Embryonic facial prominence (tissue), 1 donor: ENCODE measurements around the gene ZNF2.
"Not testable (repeated sequence)": the region's sequence is repeated elsewhere in the genome, so short reads cannot be mapped to it uniquely, and the experiment has no call there.

ENCODE experiments used
- DNase-seq: peaks from one replicate; pipeline ENCODE4 v3.0.0-alpha.2; 2016; ENCODE audit errors: extremely low spot score

The ZNF2 gene

DNA sequence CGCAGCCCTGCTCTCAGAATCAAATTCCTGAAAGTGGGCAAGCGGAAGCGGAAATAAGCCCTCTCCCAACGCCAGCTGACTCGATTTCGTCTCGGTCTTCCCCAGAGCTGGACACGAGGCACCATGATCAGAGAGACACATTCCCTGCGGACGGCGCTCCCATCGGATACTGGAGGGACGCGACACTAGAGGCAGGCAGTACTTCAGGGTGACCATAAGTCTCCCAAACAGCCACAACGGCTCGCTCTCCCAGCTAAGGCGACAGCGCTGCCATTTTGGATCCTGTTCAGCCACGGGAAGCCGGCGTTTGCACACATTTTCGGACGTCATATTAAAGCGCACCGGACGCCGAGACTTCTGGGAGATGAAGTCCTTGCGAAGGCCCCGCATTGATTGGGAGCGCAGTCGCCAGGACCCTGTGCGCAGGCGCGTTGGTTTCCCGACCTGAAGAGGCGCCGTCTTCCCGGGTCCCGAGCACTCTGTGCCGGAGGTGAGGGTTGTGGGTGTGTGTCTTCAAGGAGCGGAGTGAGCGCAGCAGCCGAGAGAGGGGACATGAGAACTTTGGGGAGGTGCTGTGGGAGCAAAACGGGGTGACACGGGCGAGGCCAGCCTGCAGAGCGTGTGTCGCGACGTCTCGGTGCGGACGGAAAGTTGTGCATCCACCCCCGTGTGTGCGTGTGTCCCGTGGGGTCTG is at the start of gene ZNF2:
Gene ZNF2, plus strand, starts transcription at position 439 of the 694 bp plus-strand sequence. CDS start 10,418 bp downstream, outside the sequence.
- DNase-seq, result peak; percentile 96

DNA sequence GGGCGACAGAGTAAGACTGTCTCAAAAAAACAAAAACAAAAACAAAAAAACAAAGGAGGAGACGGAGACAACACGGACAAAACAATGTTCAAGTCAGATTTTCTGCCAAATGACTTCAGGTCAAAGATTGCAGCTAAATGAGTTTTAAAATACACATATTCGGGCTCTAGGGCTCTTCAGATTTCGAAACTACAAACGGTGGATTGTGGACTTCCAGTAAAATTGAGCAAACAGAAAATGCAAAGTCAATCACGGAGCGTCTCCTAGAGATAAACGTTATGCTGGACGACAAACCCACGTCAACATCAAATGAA is 44.6 kb upstream of the ZNF2 start:
- no peak for DNase-seq

DNA sequence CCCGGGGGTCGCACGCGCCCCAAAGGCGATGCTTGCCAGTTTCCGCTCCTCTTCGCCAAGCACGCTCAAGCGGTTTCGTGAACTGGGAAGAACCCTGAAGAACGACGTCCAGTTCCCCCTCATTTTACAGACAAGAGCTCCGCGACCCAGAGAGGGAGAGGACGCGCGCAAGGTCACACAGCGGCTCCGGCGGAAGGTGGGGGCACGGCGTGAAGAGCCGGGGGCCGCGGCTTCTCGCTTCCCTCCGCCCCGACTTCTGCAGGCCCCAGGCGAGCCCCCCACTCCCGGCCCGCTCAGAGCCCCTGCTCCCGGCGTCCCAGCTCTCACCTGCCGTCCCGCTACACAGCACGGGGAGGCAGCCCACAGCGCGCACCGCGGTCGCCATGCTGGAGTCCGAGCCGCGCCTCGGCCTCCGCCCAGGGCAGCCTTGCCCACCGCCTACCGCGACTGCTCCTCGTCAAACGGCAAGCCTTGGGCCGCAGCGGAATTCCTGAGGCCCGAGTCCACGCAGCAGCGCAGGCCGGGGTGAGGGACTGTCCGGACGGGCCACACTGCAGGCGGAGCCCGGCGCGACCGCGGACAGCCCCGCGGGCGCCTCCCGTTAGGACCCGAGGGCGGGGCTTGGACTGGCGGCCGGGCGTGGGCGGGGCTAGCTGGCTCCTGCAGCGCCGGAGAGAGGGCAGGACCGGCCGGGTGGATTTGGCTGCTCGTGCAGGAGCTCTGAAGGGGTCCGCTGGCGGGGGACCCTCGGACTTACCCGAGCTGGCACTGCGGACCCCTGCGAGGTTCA is 44.0 kb upstream of the ZNF2 start, which contains the start of gene MRPS5:
Gene MRPS5, minus strand, starts transcription at position 402 of the 790 bp plus-strand sequence. Its CDS starts 17 bp downstream, at position 385.
- peak; percentile 52 for DNase-seq

DNA sequence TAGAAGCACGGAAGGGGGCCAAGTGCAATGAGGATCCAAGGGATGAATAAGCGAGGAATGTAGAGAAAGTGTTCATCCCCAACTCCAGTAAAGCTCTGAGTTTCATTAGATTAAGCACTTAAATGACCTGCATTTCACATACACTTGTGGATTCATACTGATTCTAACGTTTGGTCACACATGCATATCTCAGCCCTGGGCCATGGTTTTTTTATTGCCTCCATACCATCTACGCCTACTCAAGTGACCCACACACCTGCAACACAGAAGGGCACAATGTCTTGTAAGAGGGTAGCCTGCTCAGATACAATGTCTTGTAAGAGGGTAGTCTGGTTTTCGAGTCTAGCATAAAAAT is 43.4 kb upstream of the ZNF2 start:
- no peak for DNase-seq

DNA sequence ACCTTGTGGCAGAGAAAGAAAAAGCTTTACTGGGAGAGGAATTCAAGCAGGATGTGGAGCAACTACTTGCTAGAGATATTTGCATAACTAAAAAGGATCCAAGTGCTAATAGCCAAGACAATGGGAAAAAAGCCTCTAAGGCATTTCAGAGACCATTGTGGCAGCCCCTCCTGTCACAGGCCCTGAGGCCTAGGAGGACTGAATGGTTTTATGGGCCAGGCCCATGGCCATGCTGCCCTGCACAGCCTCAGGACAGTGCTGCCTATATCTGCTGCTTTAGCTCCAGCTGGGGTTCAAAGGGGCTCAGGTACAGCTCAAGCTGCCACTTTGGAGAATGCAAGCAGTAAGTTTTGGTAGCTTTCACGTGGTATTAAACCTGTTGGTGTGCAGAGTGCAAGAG is 26.9 kb upstream of the ZNF2 start:
- DNase-seq, result no peak

DNA sequence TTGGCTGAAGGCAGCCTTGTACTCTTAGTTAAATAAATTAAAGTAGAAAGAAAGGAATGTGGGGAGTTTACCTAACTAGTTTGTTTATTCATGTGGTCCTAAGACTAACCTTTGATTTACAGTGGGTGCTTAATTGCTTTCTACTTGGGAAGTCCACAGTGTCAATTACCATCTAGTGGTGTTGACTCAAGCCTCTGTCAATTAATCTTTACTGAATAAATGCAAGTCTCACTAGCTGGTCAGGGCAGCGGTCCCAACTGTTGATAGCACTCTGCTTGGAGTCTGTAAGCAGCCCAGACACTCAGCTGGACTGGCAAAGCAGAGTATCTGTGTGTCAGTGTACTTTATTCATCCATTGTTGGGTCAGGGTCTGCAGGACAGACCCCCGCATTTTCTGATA is 21.8 kb upstream of the ZNF2 start:
- DNase-seq, result no peak

DNA sequence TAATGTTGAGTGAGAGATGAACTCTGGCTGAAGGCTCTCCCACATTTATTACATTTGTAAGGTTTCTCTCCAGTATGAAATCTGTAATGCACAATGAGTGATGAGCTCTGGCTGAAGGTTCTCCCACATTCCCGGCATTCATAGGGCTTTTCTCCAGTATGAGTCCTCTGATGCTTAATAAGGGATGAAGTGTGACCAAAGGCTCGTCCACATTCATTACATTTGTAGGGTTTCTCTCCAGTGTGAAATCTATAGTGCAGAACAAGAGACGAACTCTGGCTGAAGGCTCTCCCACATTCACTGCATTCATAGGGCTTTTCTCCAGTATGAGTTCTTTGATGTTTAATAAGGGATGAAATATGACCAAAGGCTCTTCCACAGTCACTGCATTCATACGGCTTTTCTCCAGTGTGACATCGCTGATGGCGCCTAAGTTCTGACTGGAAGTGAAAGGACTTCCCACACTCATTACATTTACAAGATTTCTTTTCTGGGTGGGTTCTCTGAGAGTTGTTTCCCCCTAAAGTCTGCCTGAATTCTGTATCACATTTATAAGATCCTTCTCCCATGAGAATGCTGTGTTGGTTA is 16.1 kb upstream of the ZNF2 start:
- DNase-seq, result no peak

DNA sequence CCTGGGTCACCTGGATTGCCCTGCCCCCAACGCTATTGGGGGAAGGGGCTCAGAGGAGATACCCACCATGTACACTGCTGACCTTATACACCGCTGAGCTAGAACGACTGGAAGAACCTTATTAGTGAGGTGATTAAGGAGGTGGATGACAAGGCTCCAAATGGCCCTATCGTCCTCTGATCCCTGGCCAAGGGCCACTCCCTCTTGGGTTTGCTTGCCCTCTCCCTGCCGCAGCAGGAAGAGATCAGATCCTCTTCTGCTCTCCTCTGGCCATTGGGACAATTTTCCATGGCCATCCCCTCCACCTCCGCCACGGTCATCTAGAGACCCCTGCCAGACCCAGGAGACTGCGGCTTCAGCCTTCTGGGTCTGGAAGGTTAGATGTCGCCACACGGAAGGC is 7.2 kb upstream of the ZNF2 start:
- no peak for DNase-seq

DNA sequence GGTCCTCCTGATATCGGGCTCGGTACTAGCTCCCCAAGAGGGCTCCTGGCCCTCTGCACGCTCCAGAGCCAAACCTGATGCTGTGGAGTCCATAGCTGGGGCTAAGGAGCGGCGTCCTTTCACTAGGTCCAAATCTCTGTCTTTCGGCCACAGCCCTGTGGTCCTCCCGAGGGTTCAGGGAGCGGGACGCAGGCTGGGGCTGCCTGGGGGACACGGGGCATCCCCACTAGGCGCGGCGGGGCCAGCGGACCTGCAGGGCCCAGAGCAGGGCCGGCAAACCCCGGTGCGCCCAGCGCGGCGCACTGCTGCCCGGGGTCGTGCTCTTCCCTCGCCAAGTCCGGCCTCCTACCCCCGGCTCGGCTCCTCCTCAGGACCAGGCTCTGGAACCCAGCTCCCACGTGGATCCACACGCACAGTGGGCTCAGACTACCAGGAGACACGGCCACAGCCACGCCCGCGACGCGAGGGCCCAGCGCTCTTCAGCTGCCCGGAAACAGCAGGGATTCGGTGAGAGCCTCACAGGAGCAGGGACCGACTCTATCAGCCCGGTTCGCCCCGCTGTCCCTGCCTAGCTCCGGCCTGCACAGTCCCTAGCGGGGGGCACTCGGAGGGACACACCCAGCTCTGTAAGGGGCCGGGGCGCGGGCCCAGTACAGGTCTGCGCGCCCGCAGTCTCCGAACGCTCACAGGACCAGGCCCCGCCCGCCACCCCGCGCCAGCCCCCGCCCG is 6.6 kb upstream of the ZNF2 start:
- no peak for DNase-seq

DNA sequence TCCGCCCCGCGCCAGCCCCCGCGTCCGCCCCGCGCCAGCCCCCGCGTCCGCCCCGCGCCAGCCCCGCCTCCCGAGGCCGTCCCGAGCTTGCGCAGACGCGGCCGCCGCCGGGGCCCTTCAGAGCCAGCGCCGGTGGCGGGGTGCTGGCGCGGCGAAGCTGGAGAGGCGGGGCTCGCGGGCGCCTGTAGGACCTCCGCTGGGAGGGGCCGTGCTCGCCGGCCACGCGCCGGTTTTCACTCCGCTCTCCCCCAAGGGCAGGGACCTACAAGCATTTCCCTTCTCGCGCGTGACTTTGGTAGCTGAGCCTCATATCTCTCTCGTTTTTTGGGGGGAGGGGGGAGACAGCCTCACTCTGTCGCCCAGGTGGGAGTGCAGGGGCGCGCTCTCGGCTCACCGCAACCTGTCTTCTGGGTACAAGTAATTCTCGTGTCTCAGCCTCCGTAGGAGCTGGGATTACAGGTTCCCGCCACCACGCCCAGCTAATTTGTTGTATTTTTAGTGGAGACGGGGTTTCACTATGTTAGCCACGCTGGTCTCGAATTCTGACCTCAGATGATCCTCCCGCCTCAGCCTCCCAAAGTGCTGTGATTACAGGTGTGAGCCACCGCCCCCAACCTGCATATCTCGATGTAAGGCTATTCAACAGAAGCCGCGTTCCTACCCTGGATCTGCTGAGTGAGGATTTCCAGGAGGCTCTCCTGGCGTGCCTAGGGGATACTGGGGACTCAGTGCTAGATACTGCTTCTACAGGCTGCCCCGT is 5.7 kb upstream of the ZNF2 start, which contains the start of gene ZNF514:
Gene ZNF514, minus strand, starts transcription at position 159 of the 760 bp plus-strand sequence. CDS start 6,595 bp downstream, outside the sequence.
- peak; percentile 27 for DNase-seq

DNA sequence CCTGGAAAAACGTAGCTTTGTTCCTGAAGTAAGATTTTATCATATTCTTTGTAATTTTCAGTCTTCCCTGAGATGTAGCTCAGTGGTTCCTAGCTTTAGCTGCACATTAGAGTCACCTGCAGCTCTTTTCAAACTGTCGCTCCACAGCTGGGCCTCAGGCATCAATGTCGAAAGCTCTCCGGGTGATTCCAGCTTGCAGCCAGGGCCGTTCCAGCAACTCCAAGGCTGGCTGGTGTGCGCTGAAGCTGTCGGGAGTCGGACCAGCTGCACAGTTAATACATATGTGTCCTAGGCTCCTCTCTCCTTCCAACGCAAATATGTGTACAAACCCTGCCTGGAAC is 609 bp upstream of the ZNF2 start:
- DNase-seq, result no peak

DNA sequence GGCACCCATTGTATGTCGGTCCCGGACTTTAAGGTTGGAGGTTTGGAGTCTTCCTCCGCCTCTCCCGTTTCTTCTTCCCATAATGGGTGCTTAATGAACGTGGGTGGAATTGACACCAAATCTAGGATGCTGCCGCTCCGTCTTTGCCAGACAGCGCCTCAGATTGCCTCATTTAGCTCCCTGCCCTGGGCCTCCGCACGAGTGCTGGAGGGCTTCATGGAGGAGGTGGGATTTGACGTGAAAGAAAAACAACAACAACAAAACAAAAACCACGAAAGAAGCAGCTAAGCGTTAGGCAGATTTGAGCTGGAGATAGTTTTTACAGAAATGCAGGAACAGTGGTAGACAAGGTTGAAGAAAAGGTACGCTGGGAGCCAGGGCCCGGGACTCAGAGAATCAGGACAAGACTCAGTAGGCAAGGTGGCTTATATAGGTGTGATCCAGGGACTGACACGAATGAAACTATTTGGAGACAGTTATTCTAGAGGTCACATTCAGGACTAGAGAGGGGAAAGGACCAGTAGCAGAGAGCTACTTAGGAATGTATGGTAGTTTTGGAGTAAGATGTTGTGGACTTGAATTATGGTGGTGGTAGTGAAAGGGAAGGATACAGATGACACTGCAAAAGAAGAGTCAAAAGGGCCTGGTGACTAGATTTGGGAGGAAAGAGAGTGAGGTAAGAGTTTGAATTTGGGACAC is 605 bp downstream of the ZNF2 start:
- no peak for DNase-seq

DNA sequence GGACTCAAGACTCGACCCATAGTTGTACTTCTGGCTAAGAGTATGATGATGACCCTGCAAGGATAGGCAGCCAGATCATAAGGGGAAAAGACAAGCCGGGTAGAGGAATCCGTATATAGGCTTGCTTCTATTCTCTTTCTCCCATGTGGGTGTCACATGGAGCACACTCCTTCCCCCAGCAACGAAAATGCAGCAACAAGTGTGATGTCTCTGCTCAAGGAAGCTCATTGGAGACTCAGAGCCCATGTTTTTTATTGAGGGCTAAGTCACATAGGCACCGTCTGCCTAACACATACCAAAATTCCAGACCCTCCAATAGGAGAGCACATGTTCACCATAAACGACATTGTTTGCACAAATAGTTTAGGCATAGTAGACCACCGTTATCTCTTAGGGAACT is 6.3 kb downstream of the ZNF2 start:
- DNase-seq, result no peak

DNA sequence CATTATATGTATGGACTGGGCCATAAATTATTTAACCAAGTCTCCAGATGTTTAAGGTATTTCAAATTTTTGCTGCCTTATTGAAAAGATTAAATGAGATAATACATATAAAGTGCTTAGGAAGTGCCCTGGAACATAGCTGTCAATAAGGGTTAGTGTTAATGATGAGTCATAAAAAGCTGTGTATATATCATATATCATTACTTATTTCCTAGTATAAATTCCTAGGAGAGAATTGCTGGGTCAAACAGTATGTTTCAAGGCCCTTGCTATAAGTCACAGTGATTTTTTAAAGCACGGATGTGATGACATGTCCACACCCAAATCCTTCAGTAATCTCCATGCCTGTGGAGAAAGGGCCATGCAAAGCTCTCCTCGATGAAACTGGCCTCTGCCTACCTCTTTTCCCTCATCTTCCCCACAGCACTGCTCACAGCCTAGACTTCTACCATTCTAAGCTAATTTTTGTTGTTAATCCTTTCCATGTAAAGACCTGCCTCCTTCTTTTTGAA is 8.5 kb downstream of the ZNF2 start:
- DNase-seq, result no peak

DNA sequence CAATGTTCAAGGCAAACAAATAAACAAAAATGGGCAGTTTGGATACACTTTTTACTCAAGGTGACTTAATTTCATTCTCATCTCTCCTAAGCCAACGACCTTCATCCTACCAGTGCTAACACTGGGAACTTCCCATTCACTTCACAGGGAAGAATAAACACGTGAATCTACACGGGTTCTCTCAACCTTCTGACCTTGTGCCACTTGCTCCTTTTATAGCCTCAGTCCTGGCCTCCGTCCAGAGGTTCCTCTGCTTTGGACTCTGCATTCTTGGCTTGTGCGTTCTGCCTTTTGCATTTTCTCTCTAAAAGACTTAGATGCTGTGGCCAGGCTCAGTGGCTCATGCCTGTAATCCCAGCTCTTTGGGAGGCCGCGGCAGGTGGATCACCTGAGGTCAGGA is 13.8 kb downstream of the ZNF2 start:
- DNase-seq, result no peak

DNA sequence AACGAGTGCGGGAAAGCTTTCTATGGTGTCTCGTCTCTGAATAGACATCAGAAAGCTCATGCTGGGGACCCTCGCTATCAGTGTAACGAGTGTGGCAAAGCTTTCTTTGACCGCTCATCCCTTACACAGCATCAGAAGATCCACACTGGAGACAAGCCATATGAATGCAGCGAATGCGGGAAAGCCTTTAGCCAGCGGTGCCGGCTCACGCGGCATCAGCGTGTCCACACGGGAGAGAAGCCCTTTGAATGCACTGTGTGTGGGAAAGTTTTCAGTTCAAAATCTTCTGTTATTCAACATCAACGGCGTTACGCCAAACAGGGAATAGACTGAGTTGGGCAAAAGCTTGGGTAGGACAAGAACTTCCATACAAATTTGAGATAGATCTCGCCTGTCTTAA is 16.2 kb downstream of the ZNF2 start:
- DNase-seq, result no peak

DNA sequence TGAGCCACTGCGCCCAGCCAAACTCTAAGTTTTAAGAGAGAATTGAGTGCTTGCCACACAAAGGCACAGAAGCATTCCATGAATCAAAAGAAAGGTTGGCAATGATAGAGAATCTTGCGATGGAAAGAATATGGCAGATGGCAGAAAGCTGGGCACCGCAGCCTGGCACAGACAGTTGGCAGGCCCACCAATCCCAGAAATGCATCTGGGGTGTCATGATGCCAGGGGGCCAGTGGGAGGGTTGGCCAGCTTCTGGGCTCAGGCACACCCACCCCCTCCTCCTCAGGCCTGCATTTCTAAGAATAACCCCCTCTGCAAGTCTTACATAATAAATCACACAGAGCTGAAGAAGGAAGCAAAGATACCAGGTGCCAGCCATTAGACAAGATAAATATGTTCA is 19.6 kb downstream of the ZNF2 start:
- DNase-seq, result no peak

DNA sequence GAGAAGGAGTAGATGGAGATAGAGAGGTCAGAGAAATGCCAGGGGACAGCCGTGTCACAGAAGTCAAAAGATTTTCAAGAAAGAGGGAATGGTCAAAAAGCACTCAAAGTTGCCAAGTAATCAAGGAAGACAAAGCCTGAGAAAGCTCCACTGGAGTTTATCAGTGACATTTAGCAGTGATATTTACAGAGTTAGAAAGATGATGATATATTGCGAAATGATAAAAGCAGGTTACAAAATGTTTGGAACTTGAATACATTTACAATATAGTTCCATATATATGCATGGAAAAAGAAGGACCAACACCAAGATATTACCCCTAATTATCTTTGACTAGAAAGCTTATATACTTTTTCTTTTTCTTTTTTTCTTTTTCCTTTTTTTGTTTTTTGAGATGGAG is 20.4 kb downstream of the ZNF2 start:
- no peak for DNase-seq

DNA sequence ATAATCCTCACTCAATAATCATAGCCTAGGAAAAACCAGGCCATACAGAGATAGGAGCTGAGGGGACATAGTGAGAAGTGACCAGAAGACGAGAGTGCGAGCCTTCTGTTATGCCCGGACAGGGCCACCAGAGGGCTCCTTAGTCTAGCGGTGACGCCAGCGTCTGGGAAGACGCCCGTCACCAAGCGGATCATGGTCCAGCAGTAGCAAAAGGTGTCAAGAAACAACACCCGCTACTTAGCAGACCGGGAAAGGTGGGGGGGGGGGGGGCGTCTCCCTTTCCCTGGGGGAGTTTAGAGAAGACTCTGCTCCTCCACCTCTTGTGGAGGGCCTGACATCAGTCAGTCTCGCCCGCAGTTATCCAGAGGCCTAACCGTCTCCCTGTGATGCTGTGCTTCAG is 27.3 kb downstream of the ZNF2 start:
- not testable (repeated sequence) for DNase-seq

DNA sequence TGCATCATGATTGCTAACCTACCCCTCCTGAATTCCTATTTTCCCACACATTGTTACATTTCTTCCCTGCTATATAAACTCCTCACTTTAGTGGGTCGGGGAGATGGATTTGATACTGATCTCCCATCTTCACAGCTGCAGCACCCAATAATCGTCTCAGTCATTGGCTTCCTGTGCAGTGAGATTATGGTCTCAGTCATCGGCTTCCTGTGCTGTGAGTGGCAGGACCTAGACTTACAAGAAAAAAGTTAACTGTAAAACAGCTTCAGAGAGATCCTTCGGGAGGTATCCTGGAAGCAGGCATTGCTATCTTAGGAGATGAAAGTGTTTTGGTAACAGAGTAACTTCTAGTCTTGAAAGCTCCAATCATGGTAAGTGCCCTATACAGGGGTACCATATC is 38.3 kb downstream of the ZNF2 start:
- DNase-seq, result no peak

DNA sequence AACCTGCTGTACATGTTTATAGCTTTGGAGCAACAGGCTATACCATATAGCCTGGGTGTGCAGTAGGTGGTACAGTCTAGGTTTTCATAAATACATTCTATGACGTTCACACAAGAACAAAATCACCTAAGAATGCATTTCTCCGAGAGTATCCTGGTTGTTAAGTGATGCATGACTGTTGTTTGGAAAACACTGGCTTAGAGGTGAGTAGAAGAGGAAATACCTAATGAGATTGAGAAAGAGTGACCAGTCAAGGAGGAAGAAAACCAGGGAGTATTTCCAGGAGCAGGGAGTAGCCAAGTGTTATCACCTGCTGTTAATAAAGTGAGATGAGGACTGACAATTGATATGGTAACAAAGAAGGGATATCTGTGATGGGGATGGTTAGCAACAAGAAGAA is 38.8 kb downstream of the ZNF2 start:
- no peak for DNase-seq
